ENCODE data around the gene TMEM11. TPM values are rescaled to one million over a fixed set of nuclear protein-coding genes. Genes with fewer than 3 reads are reported as not detected.

The TMEM11 gene, protein sequence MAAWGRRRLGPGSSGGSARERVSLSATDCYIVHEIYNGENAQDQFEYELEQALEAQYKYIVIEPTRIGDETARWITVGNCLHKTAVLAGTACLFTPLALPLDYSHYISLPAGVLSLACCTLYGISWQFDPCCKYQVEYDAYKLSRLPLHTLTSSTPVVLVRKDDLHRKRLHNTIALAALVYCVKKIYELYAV
- total RNA-seq: 16.2 and 18.6 TPM in 2 replicates

GRCh38 chr17:21214015-21214776, at the start of gene TMEM11:
TSS of gene TMEM11 (minus strand) at chr17:21214161. CDS start at chr17:21214152, 9 bp downstream.

GRCh38 chr17:21252796-21253645, 39.1 kb upstream of the TMEM11 start, which contains the start of gene NATD1:
TSS of gene NATD1 (minus strand) at chr17:21253410. CDS start at chr17:21253264, 146 bp downstream.

Other genes starting within 250 kb of the TMEM11 start
- 204 and 321 TPM in 2 replicates for gene USP22, start 171.2 kb downstream of the TMEM11 start, total RNA-seq
- gene DHRS7B, start 87.2 kb downstream of the TMEM11 start, total RNA-seq: 18.6 and 19.3 TPM in 2 replicates
- gene NATD1, start 39.2 kb upstream of the TMEM11 start, total RNA-seq: 1.6 and 3.8 TPM in 2 replicates
- 10.5 and 25.1 TPM in 2 replicates for gene MAP2K3, start 70.5 kb upstream of the TMEM11 start, total RNA-seq
- 0.06 and 0.32 TPM in 2 replicates for gene KCNJ12, start 162.2 kb upstream of the TMEM11 start, total RNA-seq